HG03025 (cell line): ENCODE measurements around the gene ADGRL3.
"Not testable (repeated sequence)": the region's sequence is repeated elsewhere in the genome, so short reads cannot be mapped to it uniquely, and the experiment has no call there.

Experiments
- ATAC-seq: cut with Tn5 transposase; IDR thresholded peaks from one replicate; pipeline ENCODE4 v1.9.1; 2021; ENCODE audit warnings: mild to moderate bottlenecking, moderate library complexity; ENCODE audit not compliant: unreplicated experiment, low FRiP score

The ADGRL3 gene

DNA sequence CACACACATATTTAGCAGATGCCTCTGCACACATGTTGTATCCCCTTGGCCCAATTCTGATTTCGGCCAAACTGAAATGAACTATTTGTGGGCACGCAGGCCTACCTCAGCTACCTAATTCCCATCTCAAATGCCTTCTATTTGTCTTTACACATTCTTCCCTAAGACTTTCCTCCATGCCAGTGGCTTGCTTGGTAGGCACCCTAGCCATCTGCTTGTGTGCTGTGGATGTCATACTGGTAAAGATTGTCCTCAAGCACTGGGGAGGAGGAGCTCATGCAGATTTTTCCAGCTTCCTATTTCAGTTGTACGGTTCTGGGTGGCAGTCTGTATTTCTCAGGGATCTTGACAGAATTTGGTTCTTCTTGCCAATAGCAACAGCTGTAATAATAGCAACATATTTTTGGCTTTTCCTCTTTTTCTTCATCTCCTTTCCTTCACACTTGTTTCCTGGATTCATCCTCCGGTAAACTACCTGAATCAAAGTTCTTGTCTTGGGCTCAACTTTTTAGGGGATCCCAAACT is 514.3 kb downstream of the ADGRL3 start:
- no peak for ATAC-seq

DNA sequence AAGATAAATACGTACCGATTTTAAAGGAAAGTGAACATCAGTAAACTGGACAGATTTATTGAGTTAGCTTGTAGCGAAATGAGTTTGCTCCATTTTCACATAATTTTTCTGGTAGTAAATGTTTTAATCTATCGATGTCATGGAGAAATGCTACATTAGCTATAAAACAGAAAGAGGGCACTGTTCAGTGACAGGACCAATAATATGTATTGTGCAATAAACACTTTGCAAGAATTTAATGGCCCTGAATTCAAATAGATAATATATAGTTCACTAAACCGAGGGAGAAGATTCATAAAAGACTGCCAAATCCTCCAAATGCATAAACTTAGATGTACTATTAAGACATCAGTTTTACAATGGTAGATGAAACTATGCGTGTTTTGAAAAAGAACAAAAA is 516.3 kb downstream of the ADGRL3 start:
- ATAC-seq = no peak

DNA sequence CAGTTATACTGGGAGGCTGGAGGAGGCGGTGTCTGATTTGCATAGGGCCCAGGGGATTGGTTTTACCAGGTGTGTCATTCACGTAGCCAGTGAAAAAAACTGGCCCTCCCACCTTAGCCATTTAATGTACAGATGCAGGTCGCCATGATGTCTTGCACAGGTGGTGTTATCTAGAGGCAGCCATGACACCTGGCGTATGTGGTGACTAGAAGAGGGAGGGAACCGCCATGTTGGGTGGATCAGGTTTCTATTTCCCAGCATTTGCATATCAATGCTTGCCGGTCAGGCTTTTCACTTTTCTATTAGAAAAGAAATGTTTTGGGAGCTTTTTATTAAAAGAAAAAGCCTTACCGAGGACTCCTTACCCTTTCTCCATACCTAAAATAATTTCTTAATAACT is 523.4 kb downstream of the ADGRL3 start:
- no peak for ATAC-seq

DNA sequence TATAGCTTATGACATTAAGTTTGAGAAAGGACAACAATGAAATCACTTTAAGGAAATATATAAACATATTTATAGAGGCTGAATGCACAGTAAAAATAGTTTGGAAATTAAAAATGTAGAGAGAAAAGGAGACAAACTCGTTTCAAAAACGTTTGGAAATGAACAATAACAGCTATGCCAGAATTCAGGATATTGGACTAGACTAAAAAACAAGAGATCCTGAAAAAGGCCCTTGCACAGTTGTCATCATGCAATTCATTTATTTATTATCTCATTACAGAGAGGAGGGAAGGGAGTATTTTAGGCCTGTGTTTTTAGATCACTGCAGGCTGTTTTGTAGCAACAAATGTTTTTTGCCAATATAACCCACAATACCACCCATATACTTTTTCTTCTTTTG is 527.2 kb downstream of the ADGRL3 start:
- no peak for ATAC-seq

DNA sequence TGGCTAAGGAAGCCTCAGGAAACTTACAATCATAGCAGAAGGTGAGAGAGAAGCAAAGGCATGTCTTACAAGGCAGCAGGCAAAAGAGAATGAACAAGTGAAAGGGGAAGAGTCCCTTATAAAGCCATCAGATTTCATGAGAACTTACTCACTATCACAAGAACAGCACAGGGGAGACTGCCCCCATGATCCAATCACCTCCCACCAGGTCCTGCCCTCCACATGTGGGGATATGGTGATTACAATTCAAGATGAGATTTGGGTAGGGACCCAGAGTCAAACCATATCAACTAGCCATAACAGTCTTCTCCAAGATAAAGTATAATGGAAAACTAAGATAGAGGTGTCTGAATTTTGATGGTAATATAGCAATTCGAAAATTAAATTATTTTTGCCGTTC is 534.3 kb downstream of the ADGRL3 start:
- ATAC-seq = no peak

DNA sequence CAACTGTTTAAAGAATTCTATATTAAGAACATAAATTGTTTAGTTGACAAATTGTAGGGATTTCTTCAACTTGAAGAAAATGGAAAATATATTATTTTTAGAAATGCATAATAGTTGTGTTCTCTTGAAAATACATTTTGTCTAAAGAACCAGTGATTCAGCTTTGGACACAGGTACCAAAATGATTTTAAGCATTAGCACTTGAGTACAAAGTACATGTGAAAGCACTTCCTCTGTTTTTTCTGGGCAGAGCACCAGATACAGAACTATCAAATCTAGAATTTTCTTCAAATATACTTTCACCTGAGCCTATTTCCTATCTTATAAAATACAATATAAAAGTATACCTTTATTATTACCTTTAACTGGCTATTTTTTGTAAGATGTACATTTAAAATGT is 539.8 kb downstream of the ADGRL3 start:
- no peak for ATAC-seq

DNA sequence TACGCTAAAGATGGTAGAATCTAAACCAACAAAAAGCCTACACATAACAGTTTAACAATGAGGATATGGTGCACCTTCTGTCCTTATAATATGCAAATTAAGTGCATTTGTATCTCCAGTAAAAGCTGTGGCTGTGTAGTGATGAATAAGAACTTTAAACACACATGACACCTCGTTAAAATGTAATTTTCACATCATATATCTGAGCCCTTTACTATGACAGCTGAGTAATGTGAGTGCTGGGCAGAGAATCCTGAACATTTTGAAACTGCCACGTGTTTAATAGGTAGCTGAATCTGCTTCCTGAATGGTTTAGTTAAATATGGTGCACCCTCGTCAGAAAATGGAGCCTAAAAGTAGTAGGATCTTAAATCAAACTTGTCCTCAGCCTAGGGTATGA is 540.8 kb downstream of the ADGRL3 start:
- ATAC-seq = no peak

DNA sequence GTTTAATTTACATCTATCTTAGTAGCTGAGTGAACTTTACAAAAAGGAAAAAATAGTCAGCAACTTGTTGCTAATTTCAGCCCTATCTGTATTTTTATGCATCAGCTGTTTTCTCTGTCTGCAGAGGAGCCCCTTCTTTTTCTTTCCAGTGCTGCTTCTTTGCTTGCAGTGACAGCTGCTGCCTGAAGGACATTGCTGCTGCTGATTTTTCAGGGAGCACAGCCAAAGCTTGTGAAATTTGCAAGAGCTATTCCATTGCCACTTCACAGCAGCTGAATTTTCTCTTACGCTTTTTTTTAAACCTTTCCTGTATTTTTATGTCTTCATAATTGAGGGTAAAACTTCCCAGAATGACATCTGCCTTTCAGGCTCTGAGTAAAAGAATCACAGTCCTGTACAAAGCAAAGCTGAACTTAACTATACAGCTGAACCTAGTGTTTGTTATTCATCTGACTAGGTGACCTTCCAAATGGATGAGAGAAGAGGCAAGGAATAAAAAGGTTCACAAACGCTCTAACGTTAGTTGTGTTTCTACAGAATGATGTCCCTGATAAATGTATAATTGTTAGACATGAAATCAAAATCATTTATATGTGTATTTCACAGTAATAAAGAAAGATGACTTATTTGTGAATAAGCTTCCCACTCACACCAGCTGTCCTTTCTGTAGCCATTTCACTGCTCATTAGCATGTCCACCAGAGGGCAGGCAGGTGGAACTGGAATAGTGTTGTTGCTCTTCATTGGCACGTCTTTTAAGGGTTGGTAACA is 541.4 kb downstream of the ADGRL3 start:
- ATAC-seq = no peak

DNA sequence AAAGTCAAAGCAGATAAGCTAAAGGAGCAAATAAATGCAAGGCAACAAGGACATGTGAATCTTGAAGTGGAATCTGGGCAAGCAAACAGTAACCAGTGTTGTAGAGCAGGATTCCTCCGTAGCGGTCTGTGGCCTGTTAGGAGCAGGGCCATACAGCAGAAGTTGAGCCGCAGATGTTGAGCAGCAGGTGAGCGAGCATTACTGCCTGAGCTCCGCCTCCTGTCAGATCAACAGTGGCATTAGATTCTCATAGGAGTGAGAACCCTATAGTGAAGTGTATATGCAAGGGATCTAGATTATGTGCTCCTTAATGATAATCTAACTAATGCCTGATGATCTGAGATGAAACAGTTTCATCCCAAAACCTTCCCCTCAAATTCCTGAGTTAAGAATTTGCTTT is 550.7 kb downstream of the ADGRL3 start:
- ATAC-seq = no peak

DNA sequence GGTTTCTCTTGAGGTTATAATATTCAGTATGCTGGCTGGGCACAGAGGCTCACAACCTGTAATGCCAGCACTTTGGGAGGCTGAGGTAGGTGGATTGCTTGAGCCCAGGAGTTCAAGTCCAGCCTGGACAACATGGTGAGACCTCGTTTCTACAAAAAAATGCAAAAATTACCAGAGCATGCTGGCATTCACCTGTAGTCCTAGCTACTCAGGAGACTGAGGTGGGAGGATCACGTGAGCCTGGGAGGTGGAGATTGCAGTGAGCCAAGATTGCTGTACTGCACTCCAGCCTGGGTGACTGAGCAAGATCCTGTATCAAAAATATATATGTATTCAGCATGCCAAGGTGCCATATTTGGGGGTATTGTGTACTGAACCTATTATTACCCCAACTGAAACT is 552.5 kb downstream of the ADGRL3 start:
- ATAC-seq = no peak

DNA sequence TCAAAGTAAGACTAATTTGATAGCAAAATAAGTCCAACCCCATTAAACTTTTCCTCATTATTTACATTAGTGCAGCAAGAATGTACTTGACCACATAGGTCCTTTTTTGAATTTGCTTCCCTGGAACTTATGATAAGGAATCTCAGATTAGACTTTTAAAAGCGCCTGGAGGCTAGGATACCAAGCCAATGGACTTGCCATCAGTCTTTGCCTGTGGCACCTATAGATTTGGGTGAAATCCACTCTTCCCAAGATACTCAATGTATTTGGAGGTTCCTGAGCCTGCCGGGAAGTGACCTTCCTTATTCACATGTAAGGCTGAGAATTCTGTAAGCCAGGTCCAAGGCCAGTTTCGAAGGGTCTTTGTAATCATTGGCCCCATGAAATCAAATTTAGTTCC is 553.6 kb downstream of the ADGRL3 start:
- ATAC-seq = no peak

DNA sequence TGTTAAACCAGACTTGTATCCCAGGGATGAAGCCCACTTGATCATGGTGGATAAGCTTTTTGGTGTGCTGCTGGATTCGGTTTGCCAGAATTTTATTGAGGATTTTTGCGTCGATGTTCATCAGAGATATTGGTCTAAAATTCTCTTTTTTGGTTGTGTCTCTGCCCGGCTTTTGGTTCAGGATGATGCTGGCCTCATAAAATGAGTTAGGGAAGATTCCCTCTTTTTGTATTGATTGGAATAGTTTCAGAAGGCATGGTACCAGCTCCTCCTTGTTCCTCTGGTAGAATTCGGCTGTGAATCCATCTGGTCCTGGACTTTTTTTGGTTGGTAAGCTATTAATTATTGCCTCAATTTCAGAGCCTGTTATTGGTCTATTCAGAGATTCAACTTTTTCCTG is 556.8 kb downstream of the ADGRL3 start:
- not testable (repeated sequence) for ATAC-seq

DNA sequence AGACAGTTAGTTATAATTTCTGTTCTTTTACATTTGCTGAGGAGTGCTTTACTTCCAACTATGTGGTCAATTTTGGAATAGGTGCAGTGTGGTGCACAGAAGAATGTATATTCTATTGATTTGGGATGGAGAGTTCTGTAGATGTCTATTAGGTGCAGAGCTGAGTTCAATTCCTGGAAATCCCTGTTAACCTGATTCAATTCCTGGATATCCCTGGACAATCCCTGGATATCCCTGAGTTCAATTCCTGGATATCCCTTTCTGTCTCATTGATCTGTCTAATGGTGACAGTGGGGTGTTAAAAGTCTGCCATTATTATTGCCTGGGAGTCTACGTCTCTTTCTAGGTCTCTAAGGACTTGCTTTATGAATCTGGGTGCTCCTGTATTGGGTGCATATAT is 557.9 kb downstream of the ADGRL3 start:
- not testable (repeated sequence) for ATAC-seq

DNA sequence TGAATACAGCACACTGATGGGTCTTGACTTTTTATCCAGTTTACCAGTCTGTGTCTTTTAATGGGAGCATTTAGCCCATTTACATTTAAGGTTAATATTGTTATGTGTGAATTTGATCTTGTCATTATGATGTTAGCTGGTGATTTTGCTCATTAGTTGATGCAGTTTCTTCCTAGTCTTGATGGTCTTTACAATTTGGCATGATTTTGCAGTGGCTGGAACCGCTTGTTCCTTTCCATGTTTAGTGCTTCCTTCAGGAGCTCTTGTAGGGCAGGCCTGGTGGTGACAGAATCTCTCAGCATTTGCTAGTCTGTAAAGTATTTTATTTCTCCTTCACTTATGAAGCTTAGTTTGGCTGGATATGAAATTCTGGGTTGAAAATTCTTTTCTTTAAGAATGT is 558.5 kb downstream of the ADGRL3 start:
- not testable (repeated sequence) for ATAC-seq

DNA sequence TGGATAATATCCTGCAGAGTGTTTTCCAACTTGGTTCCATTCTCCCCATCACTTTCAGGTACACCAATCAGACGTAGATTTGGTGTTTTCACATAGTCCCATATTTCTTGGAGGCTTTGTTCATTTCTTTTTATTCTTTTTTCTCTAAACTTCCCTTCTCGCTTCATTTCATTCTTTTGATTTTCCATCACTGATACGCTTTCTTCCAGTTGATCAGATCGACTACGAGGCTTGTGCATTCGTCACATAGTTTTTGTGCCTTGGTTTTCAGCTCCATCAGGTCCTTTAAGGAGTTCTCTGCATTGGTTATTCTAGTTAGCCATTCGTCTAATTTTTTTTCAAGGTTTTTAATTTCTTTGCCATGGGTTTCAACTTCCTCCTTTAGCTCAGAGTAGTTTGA is 559.1 kb downstream of the ADGRL3 start:
- ATAC-seq = not testable (repeated sequence)

DNA sequence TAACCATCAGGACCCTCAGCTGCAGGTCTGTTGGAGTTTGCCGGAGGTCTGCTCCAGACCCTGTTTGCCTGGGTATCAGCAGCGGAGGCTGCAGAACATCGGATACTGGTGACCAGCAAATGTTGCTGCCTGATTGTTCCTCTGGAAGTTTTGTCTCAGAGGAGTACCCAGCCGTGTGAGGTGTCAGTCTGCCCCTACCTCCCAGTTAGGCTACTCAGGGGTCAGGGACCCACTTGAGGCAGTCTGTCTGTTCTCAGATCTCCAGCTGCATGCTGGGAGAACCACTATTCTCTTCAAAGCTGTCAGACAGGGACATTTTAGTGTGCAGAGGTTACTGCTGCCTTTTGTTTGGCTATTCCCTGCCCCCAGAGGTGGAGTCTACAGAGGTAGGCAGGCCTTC is 559.8 kb downstream of the ADGRL3 start:
- not testable (repeated sequence) for ATAC-seq

DNA sequence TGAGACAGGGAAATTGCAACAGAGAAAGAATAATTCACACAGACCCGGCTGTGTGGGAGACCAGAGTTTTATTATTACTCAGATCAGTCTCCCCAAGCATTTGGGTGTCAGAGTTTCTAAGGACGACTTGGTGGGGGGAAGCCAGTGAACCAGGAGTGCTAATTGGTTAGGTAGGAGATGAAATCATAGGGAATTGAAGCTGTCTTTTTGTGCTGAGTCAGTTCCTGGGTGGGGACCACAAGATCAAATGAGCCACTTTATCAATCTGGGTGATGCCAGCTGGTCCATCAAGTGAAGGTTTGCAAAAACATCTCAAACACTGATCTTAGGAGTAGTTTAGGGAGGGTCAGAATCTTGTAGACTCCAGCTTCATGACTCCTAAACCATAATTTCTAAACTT is 560.7 kb downstream of the ADGRL3 start:
- no peak for ATAC-seq

DNA sequence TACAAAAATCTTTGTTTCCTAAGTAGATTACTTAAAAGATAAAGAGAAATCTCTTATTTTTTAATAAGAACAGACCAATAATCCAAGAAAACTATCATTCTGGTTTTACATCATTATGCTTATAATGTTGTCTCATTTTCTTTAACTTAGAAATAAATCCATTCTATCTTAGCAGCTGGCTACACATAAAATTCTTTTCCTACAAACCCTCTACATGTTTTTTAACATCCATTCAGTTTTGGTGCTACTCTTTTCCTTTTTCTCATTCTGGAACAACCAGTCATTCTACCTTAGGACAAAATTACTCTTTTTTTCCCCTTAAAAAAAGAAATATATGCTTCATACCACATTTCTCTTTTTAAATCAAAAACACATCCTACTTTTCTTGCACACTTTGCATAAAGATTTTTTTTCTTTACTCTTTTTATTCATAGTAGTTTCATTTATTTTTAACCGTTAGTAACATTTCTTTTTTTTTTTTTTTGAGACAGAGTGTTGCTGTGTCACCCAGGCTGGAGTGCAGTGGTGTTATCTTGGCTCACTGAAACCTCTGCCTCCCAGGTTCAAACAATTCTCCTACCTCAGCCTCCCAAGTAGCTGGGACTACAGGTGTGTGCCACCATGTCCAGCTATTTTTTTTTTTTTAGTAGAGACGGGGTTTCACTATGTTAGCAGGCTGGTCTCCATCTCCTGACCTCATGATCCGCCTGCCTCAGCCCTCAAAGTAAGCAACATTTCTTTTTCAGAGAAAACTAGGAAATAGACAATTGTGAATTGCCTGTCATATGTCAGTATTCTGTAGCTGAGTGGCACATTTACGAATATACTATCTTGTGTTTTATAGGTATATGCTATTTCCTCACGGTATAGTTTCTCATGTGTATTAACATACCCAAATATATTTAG is 562.8 kb downstream of the ADGRL3 start:
- ATAC-seq = no peak

DNA sequence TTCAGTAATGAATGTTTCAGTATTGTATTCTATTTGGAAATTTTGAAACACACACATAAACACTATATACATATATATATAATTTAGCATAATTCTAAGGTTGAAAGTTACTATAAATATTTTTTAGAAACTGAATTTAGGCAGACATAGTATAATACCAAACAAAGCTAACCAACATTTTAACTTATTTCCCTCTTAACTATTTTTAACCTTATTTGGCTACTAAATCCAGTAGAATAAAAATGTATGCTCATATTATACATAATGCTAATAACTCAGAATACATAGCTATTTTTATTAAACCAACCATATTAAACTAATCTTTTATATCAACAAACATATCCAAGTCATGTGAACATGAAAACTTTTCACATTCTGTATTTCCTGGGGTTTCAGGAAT is 563.6 kb downstream of the ADGRL3 start:
- no peak for ATAC-seq

DNA sequence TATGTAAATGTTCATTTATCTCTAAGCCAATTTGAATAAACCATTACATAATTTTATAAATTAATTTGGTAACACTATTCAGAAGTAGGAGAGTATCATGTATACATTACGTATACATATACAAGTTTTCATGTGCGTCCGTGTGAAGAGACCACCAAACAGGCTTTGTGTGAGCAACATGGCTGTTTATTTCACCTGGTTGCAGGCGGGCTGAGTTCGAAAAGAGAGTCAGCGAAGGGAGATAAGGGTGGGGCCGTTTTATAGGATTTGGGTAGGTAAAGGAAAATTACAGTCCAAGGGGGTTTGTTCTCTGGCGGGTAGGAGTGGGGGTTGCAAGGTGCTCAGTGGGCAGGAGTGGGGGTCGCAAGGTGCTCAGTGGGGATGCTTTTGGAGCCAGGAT is 564.0 kb downstream of the ADGRL3 start:
- ATAC-seq = not testable (repeated sequence)

DNA sequence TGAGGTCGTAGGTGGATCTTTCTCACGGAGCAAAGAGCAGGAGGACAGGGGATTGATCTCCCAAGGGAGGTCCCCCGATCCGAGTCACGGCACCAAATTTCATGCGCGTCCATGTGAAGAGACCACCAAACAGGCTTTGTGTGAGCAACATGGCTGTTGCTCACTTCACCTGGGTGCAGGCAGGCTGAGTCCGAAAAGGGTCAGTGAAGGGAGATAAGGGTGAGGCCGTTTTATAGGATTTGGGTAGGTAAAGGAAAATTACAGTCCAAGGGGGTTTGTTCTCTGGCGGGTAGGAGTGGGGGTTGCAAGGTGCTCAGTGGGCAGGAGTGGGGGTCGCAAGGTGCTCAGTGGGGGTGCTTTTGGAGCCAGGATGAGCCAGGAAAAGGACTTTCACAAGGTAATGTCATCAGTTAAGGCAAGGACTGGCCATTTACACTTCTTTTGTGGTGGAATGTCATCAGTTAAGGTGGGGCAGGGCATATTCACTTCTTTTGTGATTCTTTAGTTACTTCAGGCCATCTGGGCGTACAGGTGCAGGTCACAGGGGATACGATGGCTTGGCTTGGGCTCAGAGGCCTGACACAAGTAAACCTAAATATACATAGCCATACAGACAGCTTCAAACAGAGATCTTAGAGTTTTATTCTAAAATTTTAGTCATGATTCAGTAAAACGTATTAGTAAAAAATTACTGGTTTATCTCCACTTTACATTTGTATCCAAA is 569.5 kb downstream of the ADGRL3 start:
- not testable (repeated sequence) for ATAC-seq
